Inferior parietal cortex (tissue), 1 donor: ENCODE data around the gene LILRB2.
"Not testable (repeated sequence)": the region's sequence is repeated elsewhere in the genome, so short reads cannot be mapped to it uniquely, and the experiment has no call there.

Experiments
- DNase-seq: peaks from one replicate; pipeline ENCODE4 v3.0.0-alpha.2; 2016; ENCODE audit errors: extremely low spot score

LILRB2 gene

GRCh38 chr19:54305141-54305540, 24.2 kb upstream of the LILRB2 start:
- DNase-seq: no peak

- no peak for DNase-seq
Measured at GRCh38 chr19:54302257-54302656, 21.3 kb upstream of the LILRB2 start.

GRCh38 chr19:54299515-54299914, 18.6 kb upstream of the LILRB2 start:
- DNase-seq: no peak

GRCh38 chr19:54299126-54299498, 18.2 kb upstream of the LILRB2 start:
- no peak for DNase-seq

- DNase-seq: no peak
Measured at GRCh38 chr19:54298357-54299125, 17.6 kb upstream of the LILRB2 start.

GRCh38 chr19:54297759-54298305, 16.9 kb upstream of the LILRB2 start:
- DNase-seq: no peak

GRCh38 chr19:54294539-54294938, 13.6 kb upstream of the LILRB2 start:
- no peak for DNase-seq

GRCh38 chr19:54289160-54289559, 8.2 kb upstream of the LILRB2 start:
- DNase-seq: not testable (repeated sequence)

GRCh38 chr19:54287456-54287855, 6.5 kb upstream of the LILRB2 start:
- DNase-seq: no peak

GRCh38 chr19:54286283-54286682, 5.4 kb upstream of the LILRB2 start:
- not testable (repeated sequence) for DNase-seq

GRCh38 chr19:54285427-54286056, 4.6 kb upstream of the LILRB2 start:
- not testable (repeated sequence) for DNase-seq

- no peak for DNase-seq
Measured at GRCh38 chr19:54282686-54283470, 2.0 kb upstream of the LILRB2 start.

- DNase-seq: not testable (repeated sequence)
Measured at GRCh38 chr19:54281729-54282075, 792 bp upstream of the LILRB2 start.

- not testable (repeated sequence) for DNase-seq
Measured at GRCh38 chr19:54280441-54280840, 469 bp downstream of the LILRB2 start.

- DNase-seq: not testable (repeated sequence)
Measured at GRCh38 chr19:54280025-54280424, 885 bp downstream of the LILRB2 start.

- DNase-seq: no peak
Measured at GRCh38 chr19:54279406-54279962, 1.4 kb downstream of the LILRB2 start.

GRCh38 chr19:54278571-54279195, 2.2 kb downstream of the LILRB2 start:
- DNase-seq: not testable (repeated sequence)

GRCh38 chr19:54278056-54278455, 2.9 kb downstream of the LILRB2 start:
- not testable (repeated sequence) for DNase-seq

GRCh38 chr19:54277111-54277615, 3.7 kb downstream of the LILRB2 start:
- not testable (repeated sequence) for DNase-seq

- DNase-seq: no peak
Measured at GRCh38 chr19:54275951-54276350, 5.0 kb downstream of the LILRB2 start.

GRCh38 chr19:54274516-54274915, 6.4 kb downstream of the LILRB2 start:
- not testable (repeated sequence) for DNase-seq
